CD4-positive, alpha-beta memory T cell (primary cell): ENCODE results near the gene KCNQ1. TPM values are rescaled to one million over a fixed set of nuclear protein-coding genes. Genes with fewer than 3 reads are reported as not detected.

Experiments used
- CTCF ChIA-PET: fragments of 350-600 bp; sonication (Branson Sonifier 250); formaldehyde crosslinking; loops from one replicate; lab custom pipeline; 2021; ENCODE audit warnings: inconsistent platforms; ENCODE audit not compliant: partially characterized antibody; lab: Charles Lee
- POLR2A ChIA-PET: fragments of 350-600 bp; sonication (Branson Sonifier 250); formaldehyde crosslinking; loops from one replicate; lab custom pipeline; 2021; ENCODE audit not compliant: partially characterized antibody; lab: Charles Lee
- DNase-seq, 5 donors: peaks; one replicate each; pipeline versions ENCODE4 v3.0.0 to v3.0.0-alpha.2; 2020 to 2022; ENCODE audit warnings: mixed read lengths in 1 of 5
- H3K27ac ChIP-seq: one replicate; pipeline ENCODE4 v1.7.0; 2013; ENCODE audit warnings: low read depth, low read length
- H3K27me3 ChIP-seq: 2 replicates; pipeline ENCODE4 v1.7.0; 2013; ENCODE audit warnings: mild to moderate bottlenecking, low read length, moderate library complexity; ENCODE audit not compliant: insufficient read depth
- H3K36me3 ChIP-seq: 2 replicates; pipeline ENCODE4 v1.7.0; 2013; ENCODE audit warnings: mild to moderate bottlenecking, low read length, moderate library complexity; ENCODE audit not compliant: insufficient read depth
- H3K4me1 ChIP-seq: 2 replicates; pipeline ENCODE4 v1.7.0; 2013; ENCODE audit warnings: mild to moderate bottlenecking, low read length, moderate library complexity; ENCODE audit not compliant: insufficient read depth
- H3K4me3 ChIP-seq, 2 donors: one replicate each; pipeline ENCODE4 v1.7.0; 2013; ENCODE audit warnings: low read length in 2 of 2, mild to moderate bottlenecking in 1 of 2
- H3K9me3 ChIP-seq, 2 donors: one replicate each; pipeline ENCODE4 v1.7.0; 2013; ENCODE audit warnings: low read length in 2 of 2, control low read depth in 1 of 2; ENCODE audit not compliant: control insufficient read depth in 1 of 2
- H3K27ac Mint-ChIP-seq, 7 donors: one replicate each; pipeline ENCODE4 v1.8.0; 2020 to 2021; ENCODE audit warnings: mixed read lengths in 7 of 7, mild to moderate bottlenecking in 6 of 7, inconsistent platforms in 3 of 7, moderate library complexity in 3 of 7
- H3K27me3 Mint-ChIP-seq, 2 donors: one replicate each; pipeline ENCODE4 v1.8.0; 2020 to 2021; ENCODE audit warnings: mixed read lengths in 2 of 2
- H3K36me3 Mint-ChIP-seq, 2 donors: one replicate each; pipeline ENCODE4 v1.8.0; 2020 to 2021; ENCODE audit warnings: mixed read lengths in 2 of 2, inconsistent platforms in 1 of 2, mild to moderate bottlenecking in 1 of 2
- H3K4me1 Mint-ChIP-seq, 4 donors: one replicate each; pipeline ENCODE4 v1.8.0; 2020 to 2021; ENCODE audit warnings: mixed read lengths in 4 of 4, mild to moderate bottlenecking in 1 of 4
- H3K4me3 Mint-ChIP-seq, 8 donors: one replicate each; pipeline ENCODE4 v1.8.0; 2020 to 2021; ENCODE audit warnings: mixed read lengths in 8 of 8, mild to moderate bottlenecking in 7 of 8, moderate library complexity in 6 of 8, inconsistent platforms in 3 of 8
- H3K9me3 Mint-ChIP-seq, 8 donors: one replicate each; pipeline ENCODE4 v1.8.0; 2020 to 2021; ENCODE audit warnings: mixed read lengths in 8 of 8, mild to moderate bottlenecking in 5 of 8, inconsistent platforms in 3 of 8, moderate library complexity in 1 of 8
- intact Hi-C: fragments of 100-400 bp; cut with micrococcal nuclease; formaldehyde crosslinking; loops from one replicate; pipeline ENCODE4 v1.15.1; 2023
- polyA plus RNA-seq, 2 donors: library from polyadenylated mRNA; unstranded; fragments of 300-500 nt; fragmentation: Illumina TruSeq; gene quantifications; one replicate each; pipeline ENCODE4 v1.2.3, GENCODE V29; 2021
- total RNA-seq, 2 experiments: library from RNA; stranded (reverse); gene quantifications; one replicate each; pipeline ENCODE4 v1.2.3, GENCODE V29; 2021

KCNQ1 gene
- total and polyA plus RNA-seq, 4 experiments from 2014 or later = 5.4 to 21.7 (median 21.5) TPM

- intact Hi-C loops = no loop called here
Observed at GRCh38 chr11:2510626-2511402, 66.0 kb downstream of the KCNQ1 start.

GRCh38 chr11:2511421-2512369, 66.9 kb downstream of the KCNQ1 start:
- Mint-ChIP-seq H3K27ac (no peak overlapping the region), H3K36me3 (no peaks in the 10 kb centered on the region), H3K27me3 (no peaks in the 10 kb centered on the region), H3K4me1 (peaks cover 4 to 20% (median 11%) of the 10 kb centered on the region in 4 donors), H3K9me3 (no peaks in the 10 kb centered on the region), H3K4me3 (no peak overlapping the region)
- ChIA-PET POLR2A (no interaction called here), CTCF (no interaction called here)
- no peaks in the 10 kb centered on the region for H3K27me3 ChIP-seq
- H3K4me1 ChIP-seq = no peaks in the 10 kb centered on the region
- no peak overlapping the region for H3K4me3 ChIP-seq
- H3K36me3 ChIP-seq = no peaks in the 10 kb centered on the region
- DNase-seq = no peak
- no peak overlapping the region for H3K27ac ChIP-seq
- intact Hi-C loops = no loop called here
- no peaks in the 10 kb centered on the region for H3K9me3 ChIP-seq

More at GRCh38 chr11:2510626-2511402, 66.0 kb downstream of the KCNQ1 start:
- Histone ChIP-seq H3K36me3 (no peaks in the 10 kb centered on the region), H3K27me3 (no peaks in the 10 kb centered on the region), H3K27ac (no peak overlapping the region), H3K4me3 (no peak overlapping the region), H3K9me3 (no peaks in the 10 kb centered on the region), H3K4me1 (no peaks in the 10 kb centered on the region)
- Mint-ChIP-seq H3K4me1 (peaks cover 5 to 20% (median 15%) of the 10 kb centered on the region in 4 donors), H3K27ac (peak overlapping the region in 1 of 7 donors; percentile 29), H3K27me3 (no peaks in the 10 kb centered on the region), H3K9me3 (no peaks in the 10 kb centered on the region), H3K36me3 (no peaks in the 10 kb centered on the region), H3K4me3 (no peak overlapping the region)
- ChIA-PET CTCF (no interaction called here), POLR2A (no interaction called here)
- no peak for DNase-seq

- DNase-seq = no peak
- peaks cover 3 to 11% (median 5%) of the 10 kb centered on the region in 4 donors for H3K4me1 Mint-ChIP-seq
- H3K27me3 Mint-ChIP-seq = no peaks in the 10 kb centered on the region
- H3K9me3 Mint-ChIP-seq = no peaks in the 10 kb centered on the region
- Histone ChIP-seq H3K27ac (no peak overlapping the region), H3K36me3 (no peaks in the 10 kb centered on the region), H3K9me3 (no peaks in the 10 kb centered on the region), H3K4me1 (no peaks in the 10 kb centered on the region), H3K27me3 (no peaks in the 10 kb centered on the region), H3K4me3 (no peak overlapping the region)
- ChIA-PET CTCF (interaction anchor here (1.3 kb wide), 1 partner anchor 18 kb away, joined by 5 read pairs; no protein-coding TSS in a partner anchor), POLR2A (no interaction called here)
- peak overlapping the region in 1 of 7 donors; percentile 52 for H3K27ac Mint-ChIP-seq
- H3K36me3 Mint-ChIP-seq = no peaks in the 10 kb centered on the region
- H3K4me3 Mint-ChIP-seq = no peak overlapping the region
- intact Hi-C loops = no loop called here
Observed at GRCh38 chr11:2512431-2513407, 67.9 kb downstream of the KCNQ1 start.

GRCh38 chr11:2513441-2513840, 68.6 kb downstream of the KCNQ1 start:
- Histone ChIP-seq H3K9me3 (no peaks in the 10 kb centered on the region), H3K36me3 (no peaks in the 10 kb centered on the region), H3K27ac (no peak overlapping the region), H3K4me1 (no peaks in the 10 kb centered on the region), H3K27me3 (no peaks in the 10 kb centered on the region), H3K4me3 (no peak overlapping the region)
- ChIA-PET CTCF (interaction anchor here (1.3 kb wide), 1 partner anchor 17 kb away, joined by 5 read pairs; no protein-coding TSS in a partner anchor), POLR2A (no interaction called here)
- intact Hi-C loops = no loop called here
- no peak overlapping the region for H3K4me3 Mint-ChIP-seq
- DNase-seq = no peak
- peaks cover 3 to 11% (median 5%) of the 10 kb centered on the region in 4 donors for H3K4me1 Mint-ChIP-seq
- no peaks in the 10 kb centered on the region for H3K36me3 Mint-ChIP-seq
- H3K9me3 Mint-ChIP-seq = no peaks in the 10 kb centered on the region
- no peaks in the 10 kb centered on the region for H3K27me3 Mint-ChIP-seq
- peak overlapping the region in 1 of 7 donors; percentile 52 for H3K27ac Mint-ChIP-seq

- Mint-ChIP-seq H3K4me3 (no peak overlapping the region), H3K4me1 (peaks cover 3 to 4% (median 3%) of the 10 kb centered on the region in 4 donors), H3K9me3 (no peaks in the 10 kb centered on the region), H3K27ac (no peak overlapping the region), H3K36me3 (no peaks in the 10 kb centered on the region), H3K27me3 (no peaks in the 10 kb centered on the region)
- H3K27me3 ChIP-seq = no peaks in the 10 kb centered on the region
- POLR2A ChIA-PET = no interaction called here
- no peak overlapping the region for H3K4me3 ChIP-seq
- DNase-seq = no peak
- no peaks in the 10 kb centered on the region for H3K9me3 ChIP-seq
- H3K36me3 ChIP-seq = no peaks in the 10 kb centered on the region
- H3K4me1 ChIP-seq = no peaks in the 10 kb centered on the region
- intact Hi-C loops = no loop called here
- H3K27ac ChIP-seq = no peak overlapping the region
- CTCF ChIA-PET = interaction anchor here (1.3 kb wide), 1 partner anchor 16 kb away, joined by 4 read pairs; no protein-coding TSS in a partner anchor
Observed at GRCh38 chr11:2515401-2516275, 70.8 kb downstream of the KCNQ1 start.
